Measurements from ENCODE around the gene P2RY14. TPM values are rescaled to one million over a fixed set of nuclear protein-coding genes. Genes with fewer than 3 reads are reported as not detected.

P2RY14 gene
- total RNA-seq, result 1.5 TPM
- polyA plus RNA-seq (ENCODE audit: insufficient read depth in 1 of 8, insufficient read length in 8 of 8, low replicate concordance in 1 of 8), result 1 to 10 TPM in 4 of 8 donors, under 1 TPM in 4; 0.53 to 1.6 (median 1.1) TPM
- long read RNA-seq, donor 1, result 0 reads
- long read RNA-seq, donor 2, result 0 reads
- long read RNA-seq, donor 3, partial matches to known transcripts, result 0 of 1 reads
- long read RNA-seq, donor 3, other reads (novel, unspliced or antisense), result 0 of 1 reads
- long read RNA-seq, donor 4, result 0 reads
- long read RNA-seq, donor 5, result 0 reads
- long read RNA-seq, donor 6, partial matches to known transcripts, result 0 of 1 reads
- long read RNA-seq, donor 6, other reads (novel, unspliced or antisense), result 0 of 1 reads
- long read RNA-seq, donor 7, result 0 reads
- long read RNA-seq, donor 8, partial matches to known transcripts, result 0 of 2 reads
- long read RNA-seq, donor 8, other reads (novel, unspliced or antisense), result 0 of 2 reads
- long read RNA-seq, donor 9, partial matches to known transcripts, result 5 of 5 reads
- long read RNA-seq, donor 9, other reads (novel, unspliced or antisense), result 0 of 5 reads
- long read RNA-seq, donor 10, result 0 reads
- long read RNA-seq, donor 11, result 0 reads

DNA sequence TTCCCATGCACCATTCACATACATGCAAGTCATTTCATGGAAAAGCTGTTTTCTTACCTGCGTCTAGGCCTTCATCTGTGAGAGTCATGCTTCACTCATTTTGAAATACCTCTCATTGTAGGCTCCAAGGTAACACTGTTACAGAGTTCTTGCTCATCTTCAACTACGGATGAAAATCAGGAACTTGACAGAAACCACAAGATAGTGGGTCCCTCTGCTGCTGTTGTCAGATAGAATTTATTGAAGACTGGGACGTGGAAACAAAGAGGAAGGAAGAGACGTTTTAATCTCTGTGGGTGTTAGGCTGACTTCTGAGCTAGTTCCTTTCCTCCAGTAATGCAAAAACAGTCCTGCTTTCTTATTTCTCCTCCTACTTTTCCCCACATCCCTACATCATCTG is at the start of gene P2RY14:
P2RY14 (minus strand) TSS at position 313 of the 400 bp plus-strand sequence. CDS start 64,226 bp downstream, outside the sequence.
- Histone ChIP-seq H3K36me3 (ENCODE audit: control insufficient read depth, insufficient read depth, low read length) (no peaks in the 10 kb centered on the region), H3K9me3 (replicated peaks; ENCODE audit: control insufficient read depth, low read depth, low read length) (no peaks in the 10 kb centered on the region), H3K27ac (ENCODE audit: low read length) (no peak within 1 kb of the TSS), H3K27me3 (ENCODE audit: control insufficient read depth, insufficient read depth, low read length) (no peaks in the 10 kb centered on the region), H3K4me1 (ENCODE audit: control insufficient read depth, insufficient read depth, low read length) (no peaks in the 10 kb centered on the region), H3K4me3 (ENCODE audit: low read length) (no peak within 1 kb of the TSS)
- DNase-seq, result peak; percentile 48
- 100% methylated on average over 1 of the region's 4 CpGs for WGBS (ENCODE audit: insufficient coverage)

DNA sequence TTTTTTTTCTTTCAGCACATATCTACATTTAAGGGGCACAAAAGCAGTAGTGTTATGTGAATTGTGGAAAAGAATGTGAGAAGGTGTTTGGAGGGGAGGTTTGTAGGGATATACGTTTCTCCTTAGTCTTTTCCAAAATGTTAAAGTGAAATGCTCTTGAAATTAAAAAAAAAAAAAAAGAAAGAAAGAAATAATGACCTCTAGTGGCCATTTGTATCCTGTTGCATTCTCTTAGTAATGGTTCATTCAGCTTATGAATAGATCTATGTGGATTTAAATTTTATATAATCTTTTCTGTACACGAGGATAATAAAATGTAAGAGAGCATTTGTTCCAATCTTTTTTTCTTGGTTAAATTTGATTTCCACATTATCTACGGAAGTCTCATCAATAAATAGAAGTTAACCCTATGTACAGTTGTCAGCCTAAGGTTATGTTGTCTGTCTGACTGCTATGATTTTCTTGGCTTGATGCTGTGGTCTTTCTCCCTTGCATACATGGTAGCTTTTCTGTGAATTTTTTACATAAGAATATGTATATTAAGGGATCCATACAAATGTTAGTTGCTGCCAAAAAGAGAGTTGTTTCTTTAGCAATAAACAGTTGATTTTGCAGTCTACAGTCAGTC is 49.3 kb upstream of the P2RY14 start:
- Histone ChIP-seq H3K4me3 (ENCODE audit: low read length) (peak overlapping the region; percentile 0), H3K9me3 (replicated peaks; ENCODE audit: control insufficient read depth, low read depth, low read length) (no peaks in the 10 kb centered on the region), H3K27ac (ENCODE audit: low read length) (no peak overlapping the region), H3K27me3 (ENCODE audit: control insufficient read depth, insufficient read depth, low read length) (no peaks in the 10 kb centered on the region), H3K36me3 (ENCODE audit: control insufficient read depth, insufficient read depth, low read length) (no peaks in the 10 kb centered on the region), H3K4me1 (ENCODE audit: control insufficient read depth, insufficient read depth, low read length) (no peaks in the 10 kb centered on the region)
- DNase-seq, result peak; percentile 33
- WGBS (ENCODE audit: insufficient coverage), result no CpG with 5 or more reads among the region's 3 CpGs

DNA sequence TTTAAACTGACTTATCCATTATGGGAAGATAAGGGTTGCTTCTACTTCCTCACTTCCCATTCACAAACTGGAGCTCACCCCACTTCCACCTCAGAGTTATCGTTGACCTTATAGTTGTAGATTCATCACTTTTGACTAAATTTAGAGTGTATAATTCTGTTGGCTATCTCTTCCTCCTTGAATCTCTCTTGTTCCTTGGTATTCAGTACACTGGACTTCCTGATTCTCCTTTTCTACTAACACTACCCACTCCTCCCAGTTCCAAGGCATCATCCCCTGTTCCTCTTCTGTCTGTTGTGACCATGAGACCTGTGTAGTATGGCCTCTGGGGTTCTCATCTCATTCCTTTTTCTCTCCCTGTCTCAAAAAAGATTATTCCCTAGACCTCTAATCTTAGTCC is 44.2 kb upstream of the P2RY14 start:
- WGBS (ENCODE audit: insufficient coverage), result no CpG with 5 or more reads among the region's 1 CpG
- no peak overlapping the region for H3K4me3 ChIP-seq (ENCODE audit: low read length)

DNA sequence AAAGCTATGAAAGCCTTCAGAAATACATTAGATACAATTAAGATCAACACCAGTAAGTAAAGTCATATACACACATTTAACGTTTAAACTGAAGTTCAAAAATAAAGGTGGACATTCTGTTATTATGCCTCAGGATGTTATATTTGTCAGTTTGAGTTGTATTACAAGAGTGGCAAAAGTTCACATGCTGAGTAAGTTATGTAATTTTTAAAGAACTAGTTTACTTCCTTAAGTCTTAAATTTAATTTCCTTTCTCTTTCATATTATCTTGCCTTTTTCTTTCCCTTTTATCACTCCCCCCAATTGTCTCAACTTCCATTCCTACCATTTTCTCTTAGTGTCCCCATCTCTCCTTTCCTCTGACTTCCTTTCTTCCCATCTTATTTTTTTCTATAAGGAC is 43.2 kb upstream of the P2RY14 start:
- Histone ChIP-seq H3K9me3 (replicated peaks; ENCODE audit: control insufficient read depth, low read depth, low read length) (no peaks in the 10 kb centered on the region), H3K27ac (ENCODE audit: low read length) (no peak overlapping the region), H3K4me3 (ENCODE audit: low read length) (no peak overlapping the region), H3K36me3 (ENCODE audit: control insufficient read depth, insufficient read depth, low read length) (no peaks in the 10 kb centered on the region), H3K4me1 (ENCODE audit: control insufficient read depth, insufficient read depth, low read length) (no peaks in the 10 kb centered on the region), H3K27me3 (ENCODE audit: control insufficient read depth, insufficient read depth, low read length) (no peaks in the 10 kb centered on the region)
- DNase-seq, result no peak
- no CpG with 5 or more reads among the region's 1 CpG for WGBS (ENCODE audit: insufficient coverage)

More for the DNA sequence above, 44.2 kb upstream of the P2RY14 start:
- Histone ChIP-seq H3K27ac (ENCODE audit: low read length) (no peak overlapping the region), H3K9me3 (replicated peaks; ENCODE audit: control insufficient read depth, low read depth, low read length) (no peaks in the 10 kb centered on the region), H3K27me3 (ENCODE audit: control insufficient read depth, insufficient read depth, low read length) (no peaks in the 10 kb centered on the region), H3K36me3 (ENCODE audit: control insufficient read depth, insufficient read depth, low read length) (no peaks in the 10 kb centered on the region), H3K4me1 (ENCODE audit: control insufficient read depth, insufficient read depth, low read length) (no peaks in the 10 kb centered on the region)
- DNase-seq, result no peak

DNA sequence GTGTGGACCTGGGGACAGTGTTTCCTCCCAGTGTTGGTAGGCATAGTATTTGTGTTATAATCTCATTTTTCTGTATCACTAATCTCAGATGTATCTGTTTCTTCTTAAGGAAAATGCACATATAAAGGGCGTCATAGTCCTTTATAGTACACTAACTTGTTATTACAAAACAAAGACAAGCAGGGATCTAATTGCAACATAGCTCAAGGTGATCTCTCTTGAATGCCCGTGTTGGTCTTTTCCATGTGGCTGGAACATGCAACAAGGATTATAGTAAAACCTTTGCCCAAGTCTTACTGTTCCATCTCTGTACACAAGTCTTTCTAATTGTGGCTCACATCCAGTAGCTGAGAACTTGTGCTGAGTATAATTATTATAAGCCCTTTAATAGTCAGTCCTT is 41.8 kb upstream of the P2RY14 start:
- WGBS (ENCODE audit: insufficient coverage), result no CpG with 5 or more reads among the region's 2 CpGs

DNA sequence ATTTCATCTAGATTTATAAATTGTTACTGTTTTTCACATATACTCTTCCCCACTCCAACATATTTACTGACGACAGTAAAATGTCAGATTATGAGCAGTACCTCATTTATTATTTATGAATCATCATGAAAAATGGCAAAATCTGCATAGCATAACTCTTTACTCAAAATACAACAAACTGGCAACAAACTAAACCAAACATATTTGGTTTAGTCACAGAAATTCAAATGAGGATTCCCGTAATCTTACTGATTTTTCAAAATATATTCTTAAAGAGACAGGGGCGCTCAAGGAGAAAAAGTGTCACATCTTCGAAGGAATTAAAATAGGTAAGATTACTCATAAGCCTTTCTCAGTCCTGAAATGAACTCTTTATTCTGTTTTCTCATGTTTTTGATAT is 41.3 kb upstream of the P2RY14 start:
- no peak overlapping the region for H3K27ac ChIP-seq (ENCODE audit: low read length)
- no peaks in the 10 kb centered on the region for H3K27me3 ChIP-seq (ENCODE audit: control insufficient read depth, insufficient read depth, low read length)
- no peaks in the 10 kb centered on the region for H3K36me3 ChIP-seq (ENCODE audit: control insufficient read depth, insufficient read depth, low read length)
- no CpG with 5 or more reads among the region's 4 CpGs for WGBS (ENCODE audit: insufficient coverage)
- no peaks in the 10 kb centered on the region for H3K4me1 ChIP-seq (ENCODE audit: control insufficient read depth, insufficient read depth, low read length)
- DNase-seq, result no peak
- no peaks in the 10 kb centered on the region for H3K9me3 ChIP-seq (replicated peaks; ENCODE audit: control insufficient read depth, low read depth, low read length)
- H3K4me3 ChIP-seq (ENCODE audit: low read length), result no peak overlapping the region

More for the DNA sequence above, 41.8 kb upstream of the P2RY14 start:
- Histone ChIP-seq H3K27me3 (ENCODE audit: control insufficient read depth, insufficient read depth, low read length) (no peaks in the 10 kb centered on the region), H3K4me1 (ENCODE audit: control insufficient read depth, insufficient read depth, low read length) (no peaks in the 10 kb centered on the region), H3K36me3 (ENCODE audit: control insufficient read depth, insufficient read depth, low read length) (no peaks in the 10 kb centered on the region), H3K4me3 (ENCODE audit: low read length) (no peak overlapping the region), H3K27ac (ENCODE audit: low read length) (no peak overlapping the region), H3K9me3 (replicated peaks; ENCODE audit: control insufficient read depth, low read depth, low read length) (no peaks in the 10 kb centered on the region)
- no peak for DNase-seq

DNA sequence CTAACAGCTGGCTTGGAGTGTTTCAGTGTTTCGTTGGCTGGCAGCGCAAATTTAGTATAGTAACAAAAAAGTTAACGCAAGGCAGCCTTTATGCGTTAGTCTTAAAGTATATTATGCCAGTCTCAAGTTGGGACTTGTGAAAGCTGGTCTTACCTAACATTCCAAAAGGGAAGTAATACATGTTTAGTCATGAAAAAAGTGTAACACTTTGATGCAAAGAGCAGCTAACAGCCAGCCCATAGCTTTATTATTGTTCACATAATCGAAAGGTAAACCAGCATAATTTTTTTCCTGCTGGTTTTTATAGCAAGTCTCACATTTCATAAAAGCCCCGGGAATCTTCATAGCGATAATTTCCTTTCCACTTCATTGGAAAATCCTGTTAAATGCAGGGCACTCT is 40.6 kb upstream of the P2RY14 start:
- Histone ChIP-seq H3K4me1 (ENCODE audit: control insufficient read depth, insufficient read depth, low read length) (no peaks in the 10 kb centered on the region), H3K36me3 (ENCODE audit: control insufficient read depth, insufficient read depth, low read length) (no peaks in the 10 kb centered on the region), H3K4me3 (ENCODE audit: low read length) (no peak overlapping the region), H3K27me3 (ENCODE audit: control insufficient read depth, insufficient read depth, low read length) (no peaks in the 10 kb centered on the region), H3K27ac (ENCODE audit: low read length) (no peak overlapping the region), H3K9me3 (replicated peaks; ENCODE audit: control insufficient read depth, low read depth, low read length) (no peaks in the 10 kb centered on the region)
- WGBS (ENCODE audit: insufficient coverage), result 94% methylated on average over 3 of the region's 7 CpGs
- peak; percentile 21 for DNase-seq

DNA sequence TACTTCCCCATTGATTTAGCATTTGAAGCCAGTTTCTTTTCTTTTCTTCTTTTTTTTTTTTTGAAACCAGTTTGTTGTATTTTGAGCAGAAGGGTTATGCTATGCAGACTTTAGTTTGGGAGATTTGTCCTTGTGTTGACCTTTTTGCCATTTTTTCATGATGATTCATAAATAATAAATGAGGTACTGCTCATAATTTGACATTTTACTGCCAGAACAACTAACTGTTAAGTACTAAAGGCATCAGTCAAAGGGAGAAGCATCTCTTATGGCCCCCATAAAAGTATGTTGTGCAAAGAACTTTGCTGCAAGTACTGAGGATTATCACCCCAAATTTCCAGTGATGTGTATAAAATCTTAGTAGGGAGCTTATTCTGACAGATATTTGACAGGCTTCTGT is 40.0 kb upstream of the P2RY14 start:
- Histone ChIP-seq H3K4me1 (ENCODE audit: control insufficient read depth, insufficient read depth, low read length) (no peaks in the 10 kb centered on the region), H3K9me3 (replicated peaks; ENCODE audit: control insufficient read depth, low read depth, low read length) (no peaks in the 10 kb centered on the region), H3K36me3 (ENCODE audit: control insufficient read depth, insufficient read depth, low read length) (no peaks in the 10 kb centered on the region), H3K27ac (ENCODE audit: low read length) (no peak overlapping the region), H3K4me3 (ENCODE audit: low read length) (no peak overlapping the region), H3K27me3 (ENCODE audit: control insufficient read depth, insufficient read depth, low read length) (no peaks in the 10 kb centered on the region)
- DNase-seq, result no peak

DNA sequence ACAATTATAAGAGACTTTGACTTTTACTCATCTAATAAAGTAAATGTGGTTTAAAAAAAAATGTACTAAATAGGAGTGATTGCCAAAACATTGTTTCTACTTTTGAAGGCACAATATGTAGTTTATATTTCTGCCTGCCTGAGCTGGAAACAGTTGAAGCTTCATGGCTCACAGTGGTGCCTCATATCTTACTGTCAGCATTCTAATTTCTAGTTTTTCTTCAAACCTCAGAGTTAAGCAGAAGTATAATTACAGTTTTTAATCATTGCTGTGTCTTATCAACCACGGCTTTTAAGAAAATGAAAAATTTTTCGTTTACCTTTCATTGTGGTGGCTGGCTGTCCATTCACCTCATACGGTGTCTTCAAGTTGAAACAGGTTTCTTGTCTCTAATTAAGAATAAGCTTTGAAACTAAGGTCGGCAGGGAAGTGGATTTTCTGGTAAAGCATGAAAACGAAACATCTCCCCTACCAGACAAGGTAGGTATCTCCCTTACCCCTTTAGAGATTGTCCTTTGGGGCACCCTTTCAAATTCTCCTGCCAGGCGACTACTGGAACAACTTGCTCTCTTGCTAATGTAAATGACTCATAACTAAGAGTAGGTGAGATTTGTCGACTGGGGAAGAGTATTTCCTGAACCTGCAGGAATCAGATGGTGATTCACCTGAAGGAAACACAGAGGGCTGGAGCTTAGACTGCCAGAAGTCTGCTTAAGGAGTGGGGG is 38.1 kb upstream of the P2RY14 start, which contains the start of gene GPR87:
GPR87 (minus strand) TSS at position 554 of the 725 bp plus-strand sequence. CDS start 16,720 bp downstream, outside the sequence.
- Histone ChIP-seq H3K9me3 (replicated peaks; ENCODE audit: control insufficient read depth, low read depth, low read length) (no peaks in the 10 kb centered on the region), H3K27ac (ENCODE audit: low read length) (no peak within 1 kb of the TSS), H3K4me1 (ENCODE audit: control insufficient read depth, insufficient read depth, low read length) (no peaks in the 10 kb centered on the region), H3K4me3 (ENCODE audit: low read length) (no peak within 1 kb of the TSS), H3K36me3 (ENCODE audit: control insufficient read depth, insufficient read depth, low read length) (no peaks in the 10 kb centered on the region), H3K27me3 (ENCODE audit: control insufficient read depth, insufficient read depth, low read length) (no peaks in the 10 kb centered on the region)
- 33% methylated on average over 1 of the region's 7 CpGs for WGBS (ENCODE audit: insufficient coverage)
- DNase-seq, result no peak

DNA sequence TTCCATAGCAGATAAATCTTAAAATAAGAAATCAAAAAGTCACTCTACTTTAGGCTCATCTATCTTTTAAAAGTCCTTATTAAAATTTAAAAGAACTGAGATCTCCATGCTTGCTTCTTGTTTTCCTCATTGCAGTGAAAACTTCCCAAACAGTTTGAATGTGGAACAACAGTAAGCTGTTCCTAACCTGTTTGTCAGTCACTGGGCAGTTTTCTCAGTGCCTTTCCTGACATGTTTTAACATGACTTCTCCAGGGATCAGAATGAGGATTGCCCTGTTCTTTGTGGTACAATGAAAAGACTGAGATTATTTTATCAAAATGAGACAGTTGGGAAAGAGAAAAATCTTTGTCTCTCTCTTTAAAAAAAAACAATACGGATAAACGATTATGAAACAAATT is 37.5 kb upstream of the P2RY14 start:
- WGBS (ENCODE audit: insufficient coverage), result no CpG with 5 or more reads among the region's 2 CpGs
- no peak for DNase-seq
- H3K9me3 ChIP-seq (replicated peaks; ENCODE audit: control insufficient read depth, low read depth, low read length), result no peaks in the 10 kb centered on the region
- H3K36me3 ChIP-seq (ENCODE audit: control insufficient read depth, insufficient read depth, low read length), result no peaks in the 10 kb centered on the region
- no peaks in the 10 kb centered on the region for H3K27me3 ChIP-seq (ENCODE audit: control insufficient read depth, insufficient read depth, low read length)
- no peak overlapping the region for H3K4me3 ChIP-seq (ENCODE audit: low read length)
- no peaks in the 10 kb centered on the region for H3K4me1 ChIP-seq (ENCODE audit: control insufficient read depth, insufficient read depth, low read length)
- no peak overlapping the region for H3K27ac ChIP-seq (ENCODE audit: low read length)
